ENCODE data around the gene ZDHHC24. TPM values are rescaled to one million over a fixed set of nuclear protein-coding genes. Genes with fewer than 3 reads are reported as not detected.

Gene ZDHHC24
- total RNA-seq, 3 donors from 2014 or later (not counting 1 experiment from before 2014, with no cell fraction given): 18.5 to 34.9 (median 28.9) TPM

GRCh38 chr11:66491315-66491935, 54.4 kb downstream of the ZDHHC24 start:
- TF ChIP-seq CTCF (IDR thresholded peaks at IDR 0.05): no peak
- H3K36me3 ChIP-seq (ENCODE audit: control insufficient read depth, insufficient read depth, low read length): peaks cover 57% of the 10 kb centered on the region
- H3K27ac Mint-ChIP-seq: no peak overlapping the region
- DNase-seq (no peak), ATAC-seq (no peak)
- no peaks in the 10 kb centered on the region for H3K9me3 ChIP-seq (ENCODE audit: control insufficient read depth, insufficient read depth, low read length)
- H3K4me1 ChIP-seq (ENCODE audit: control insufficient read depth, insufficient read depth, low read length): no peaks in the 10 kb centered on the region
- no peaks in the 10 kb centered on the region for H3K27me3 ChIP-seq (ENCODE audit: control insufficient read depth, insufficient read depth, low read length)
- H3K27me3 Mint-ChIP-seq (ENCODE audit: low read depth in 2 of 2): no peaks in the 10 kb centered on the region
- H3K4me3 ChIP-seq (ENCODE audit: low read length): no peak overlapping the region
- intact Hi-C loops (cut with micrococcal nuclease): no loop called here
- H3K36me3 Mint-ChIP-seq: no peaks in the 10 kb centered on the region
- 94% methylated on average over 20 of the region's 20 CpGs for WGBS (ENCODE audit: insufficient coverage)
- H3K4me1 Mint-ChIP-seq: no peaks in the 10 kb centered on the region
- H3K9me3 Mint-ChIP-seq: no peaks in the 10 kb centered on the region
- no peak overlapping the region for H3K4me3 Mint-ChIP-seq
- H3K27ac ChIP-seq (ENCODE audit: low read length): no peak overlapping the region

- 95% methylated on average over 7 of the region's 7 CpGs for WGBS (ENCODE audit: insufficient coverage)
- Mint-ChIP-seq H3K36me3 (no peaks in the 10 kb centered on the region), H3K4me3 (no peak overlapping the region), H3K4me1 (no peaks in the 10 kb centered on the region), H3K9me3 (no peaks in the 10 kb centered on the region), H3K27me3 (ENCODE audit: low read depth in 2 of 2) (no peaks in the 10 kb centered on the region), H3K27ac (no peak overlapping the region)
- TF ChIP-seq CTCF (IDR thresholded peaks at IDR 0.05): no peak
- Histone ChIP-seq H3K4me1 (ENCODE audit: control insufficient read depth, insufficient read depth, low read length) (no peaks in the 10 kb centered on the region), H3K27me3 (ENCODE audit: control insufficient read depth, insufficient read depth, low read length) (no peaks in the 10 kb centered on the region), H3K4me3 (ENCODE audit: low read length) (no peak overlapping the region), H3K9me3 (ENCODE audit: control insufficient read depth, insufficient read depth, low read length) (no peaks in the 10 kb centered on the region), H3K27ac (ENCODE audit: low read length) (no peak overlapping the region), H3K36me3 (ENCODE audit: control insufficient read depth, insufficient read depth, low read length) (peaks cover 49% of the 10 kb centered on the region)
- ATAC-seq (no peak), DNase-seq (no peak)
- intact Hi-C loops (cut with micrococcal nuclease): no loop called here
Measured at GRCh38 chr11:66489636-66490035, 56.2 kb downstream of the ZDHHC24 start.

- Mint-ChIP-seq H3K27ac (no peak overlapping the region), H3K9me3 (no peaks in the 10 kb centered on the region), H3K36me3 (no peaks in the 10 kb centered on the region), H3K27me3 (ENCODE audit: low read depth in 2 of 2) (no peaks in the 10 kb centered on the region), H3K4me1 (no peaks in the 10 kb centered on the region), H3K4me3 (no peak overlapping the region)
- WGBS (ENCODE audit: insufficient coverage): 96% methylated on average over 10 of the region's 10 CpGs
- no peak for DNase-seq
- Histone ChIP-seq H3K27ac (ENCODE audit: low read length) (no peak overlapping the region), H3K27me3 (ENCODE audit: control insufficient read depth, insufficient read depth, low read length) (no peaks in the 10 kb centered on the region), H3K36me3 (ENCODE audit: control insufficient read depth, insufficient read depth, low read length) (peaks cover 45% of the 10 kb centered on the region), H3K4me3 (ENCODE audit: low read length) (no peak overlapping the region), H3K9me3 (ENCODE audit: control insufficient read depth, insufficient read depth, low read length) (no peaks in the 10 kb centered on the region), H3K4me1 (ENCODE audit: control insufficient read depth, insufficient read depth, low read length) (no peaks in the 10 kb centered on the region)
- no peak for ATAC-seq
- intact Hi-C loops (cut with micrococcal nuclease): no loop called here
- TF ChIP-seq CTCF (IDR thresholded peaks at IDR 0.05): no peak
Measured at GRCh38 chr11:66488957-66489356, 56.9 kb downstream of the ZDHHC24 start.

GRCh38 chr11:66484806-66485380, 61.0 kb downstream of the ZDHHC24 start:
- no peak for ATAC-seq
- intact Hi-C loops (cut with micrococcal nuclease): no loop called here
- 90% methylated on average over 7 of the region's 7 CpGs for WGBS (ENCODE audit: insufficient coverage)

More at GRCh38 chr11:66484806-66485380, 61.0 kb downstream of the ZDHHC24 start:
- H3K9me3 Mint-ChIP-seq: no peaks in the 10 kb centered on the region
- Histone ChIP-seq H3K9me3 (ENCODE audit: control insufficient read depth, insufficient read depth, low read length) (no peaks in the 10 kb centered on the region), H3K27me3 (ENCODE audit: control insufficient read depth, insufficient read depth, low read length) (no peaks in the 10 kb centered on the region), H3K4me1 (ENCODE audit: control insufficient read depth, insufficient read depth, low read length) (peaks cover 9% of the 10 kb centered on the region), H3K27ac (ENCODE audit: low read length) (no peak overlapping the region), H3K4me3 (ENCODE audit: low read length) (no peak overlapping the region), H3K36me3 (ENCODE audit: control insufficient read depth, insufficient read depth, low read length) (peaks cover 24% of the 10 kb centered on the region)
- no peaks in the 10 kb centered on the region for H3K36me3 Mint-ChIP-seq
- no peak for DNase-seq
- H3K4me1 Mint-ChIP-seq: peaks cover under 1 to 16% of the 10 kb centered on the region in 2 donors
- no peak overlapping the region for H3K27ac Mint-ChIP-seq
- no peak overlapping the region for H3K4me3 Mint-ChIP-seq
- TF ChIP-seq CTCF (IDR thresholded peaks at IDR 0.05): no peak
- no peaks in the 10 kb centered on the region for H3K27me3 Mint-ChIP-seq (ENCODE audit: low read depth in 2 of 2)

Measured in natural killer cell (primary cell).